Endodermal cell (in vitro differentiated cells): ENCODE results near the gene TMED1. TPM values are rescaled to one million over a fixed set of nuclear protein-coding genes. Genes with fewer than 3 reads are reported as not detected.
A peak's percentile ranks its signal among the peaks of the same experiment; 100 is the strongest.

Experiments
- DNase-seq: peaks from one replicate; pipeline ENCODE4 v3.0.0-alpha.2; 2017
- H3K27ac ChIP-seq: 2 replicates; pipeline ENCODE4 v1.5.1; 2013; ENCODE audit warnings: mild to moderate bottlenecking, low read depth, low read length, moderate library complexity
- H3K27me3 ChIP-seq: 2 replicates; pipeline ENCODE4 v1.6.1; 2013; ENCODE audit warnings: mild to moderate bottlenecking, low read length, moderate library complexity; ENCODE audit not compliant: insufficient read depth, control insufficient read depth, poor library complexity, severe bottlenecking
- H3K36me3 ChIP-seq: 2 replicates; pipeline ENCODE4 v1.7.0; 2013; ENCODE audit warnings: mild to moderate bottlenecking, low read length, moderate library complexity; ENCODE audit not compliant: control insufficient read depth, insufficient read depth
- H3K4me1 ChIP-seq: one replicate; pipeline ENCODE4 v1.7.0; 2013; ENCODE audit warnings: low read length; ENCODE audit not compliant: control insufficient read depth, insufficient read depth
- H3K4me3 ChIP-seq: 2 replicates; pipeline ENCODE4 v1.5.1; 2013; ENCODE audit warnings: mild to moderate bottlenecking, low read length, moderate library complexity
- H3K9ac ChIP-seq: 2 replicates; pipeline ENCODE4 v1.6.1; 2013; ENCODE audit warnings: mild to moderate bottlenecking, low read length, moderate library complexity; ENCODE audit not compliant: poor library complexity, severe bottlenecking; ENCODE audit errors: extremely low read depth
- H3K9me3 ChIP-seq: 2 replicates; pipeline ENCODE4 v1.6.1; 2013; ENCODE audit warnings: mild to moderate bottlenecking, low read length, moderate library complexity; ENCODE audit not compliant: control insufficient read depth
- H3K27ac Mint-ChIP-seq: 2 replicates; pipeline ENCODE4 v1.8.0; 2020; ENCODE audit warnings: mixed read lengths
- H3K27me3 Mint-ChIP-seq: 2 replicates; pipeline ENCODE4 v1.8.0; 2021; ENCODE audit warnings: mild to moderate bottlenecking, mixed read lengths; ENCODE audit not compliant: insufficient read depth
- H3K36me3 Mint-ChIP-seq: 2 replicates; pipeline ENCODE4 v1.8.0; 2020; ENCODE audit warnings: low read depth, mixed read lengths
- H3K4me1 Mint-ChIP-seq: 2 replicates; pipeline ENCODE4 v1.8.0; 2020; ENCODE audit warnings: mixed read lengths
- H3K4me3 Mint-ChIP-seq: 2 replicates; pipeline ENCODE4 v1.8.0; 2020; ENCODE audit warnings: mild to moderate bottlenecking, moderate library complexity, mixed read lengths
- H3K9me3 Mint-ChIP-seq: 2 replicates; pipeline ENCODE4 v1.8.0; 2020; ENCODE audit warnings: mild to moderate bottlenecking, mixed read lengths
- CTCF ChIP-seq: fragments of 200-600 bp; sonication (generic); conservative IDR thresholded peaks from 2 replicates; pipeline ENCODE4 v1.5.0; 2021; ENCODE audit warnings: antibody characterized with exemption, mild to moderate bottlenecking
- WGBS, 2 experiments: methylation state at CpG; one replicate each; pipeline versions ENCODE4 v1.1.5 to v1.1.7; 2013; ENCODE audit warnings: missing lambda C conversion rate in 2 of 2, mixed read lengths in 1 of 2; ENCODE audit not compliant: insufficient coverage in 1 of 2, insufficient read length in 1 of 2; 5-methylcytosine and 5-hydroxymethylcytosine counted together
- total RNA-seq, 2 donors: library from RNA; stranded (reverse); fragmentation: NEBNext Ultra II Directional in 1 of 2; extraction: Animal tissue kit (Norgen Biotek cat#: 25700) in 1 of 2; gene quantifications; 2 replicates in 1 of 2; 3 replicates in 1 of 2; pipeline ENCODE4 v1.2.1, GENCODE V29; 2021

Gene TMED1
- total RNA-seq, 2 donors from 2014 or later: 19.7 to 34.5 TPM

- no peak overlapping the region for H3K4me3 Mint-ChIP-seq
- WGBS, 2 experiments: 96 to 98% methylated on average over 19 to 26 of the region's 27 CpGs
- H3K4me3 ChIP-seq: no peak overlapping the region
- H3K27me3 ChIP-seq: no peaks in the 10 kb centered on the region
- H3K4me1 ChIP-seq: no peaks in the 10 kb centered on the region
- H3K36me3 Mint-ChIP-seq: peaks cover 44% of the 10 kb centered on the region
- no peak overlapping the region for H3K9ac ChIP-seq
- H3K27ac ChIP-seq: no peak overlapping the region
- no peak for DNase-seq
- no peaks in the 10 kb centered on the region for H3K4me1 Mint-ChIP-seq
- no peaks in the 10 kb centered on the region for H3K9me3 ChIP-seq
- H3K27me3 Mint-ChIP-seq: no peaks in the 10 kb centered on the region
- no peak for TF ChIP-seq CTCF
- no peaks in the 10 kb centered on the region for H3K9me3 Mint-ChIP-seq
- no peak overlapping the region for H3K27ac Mint-ChIP-seq
- H3K36me3 ChIP-seq: peaks cover 22% of the 10 kb centered on the region
These were observed 16.6 kb downstream of the TMED1 start for GRCh38 chr19:10819124-10820060.

GRCh38 chr19:10818301-10819123, 17.5 kb downstream of the TMED1 start:
- no peak overlapping the region for H3K9ac ChIP-seq
- Mint-ChIP-seq H3K36me3 (peaks cover 36% of the 10 kb centered on the region), H3K27me3 (no peaks in the 10 kb centered on the region), H3K4me3 (no peak overlapping the region), H3K9me3 (no peaks in the 10 kb centered on the region), H3K27ac (no peak overlapping the region), H3K4me1 (no peaks in the 10 kb centered on the region)
- no peaks in the 10 kb centered on the region for H3K9me3 ChIP-seq
- no peaks in the 10 kb centered on the region for H3K4me1 ChIP-seq
- 95% methylated on average over 17 to 19 of the region's 19 CpGs for WGBS, 2 experiments
- no peak overlapping the region for H3K27ac ChIP-seq
- peaks cover 24% of the 10 kb centered on the region for H3K36me3 ChIP-seq
- peak; percentile 35 for DNase-seq
- no peak for TF ChIP-seq CTCF
- H3K27me3 ChIP-seq: no peaks in the 10 kb centered on the region
- no peak overlapping the region for H3K4me3 ChIP-seq

- no peaks in the 10 kb centered on the region for H3K27me3 ChIP-seq
- no peak for TF ChIP-seq CTCF
- H3K4me3 ChIP-seq: no peak overlapping the region
- 93 to 95% methylated on average over 24 to 42 of the region's 42 CpGs for WGBS, 2 experiments
- no peaks in the 10 kb centered on the region for H3K9me3 Mint-ChIP-seq
- H3K27ac Mint-ChIP-seq: peak overlapping the region; percentile 61
- H3K36me3 ChIP-seq: peaks cover 33% of the 10 kb centered on the region
- no peaks in the 10 kb centered on the region for H3K27me3 Mint-ChIP-seq
- peaks cover 41% of the 10 kb centered on the region for H3K36me3 Mint-ChIP-seq
- H3K9ac ChIP-seq: no peak overlapping the region
- peak; percentile 46 for DNase-seq
- no peak overlapping the region for H3K27ac ChIP-seq
- H3K9me3 ChIP-seq: no peaks in the 10 kb centered on the region
- no peak overlapping the region for H3K4me3 Mint-ChIP-seq
- no peaks in the 10 kb centered on the region for H3K4me1 Mint-ChIP-seq
- H3K4me1 ChIP-seq: no peaks in the 10 kb centered on the region
These were observed 18.5 kb downstream of the TMED1 start for GRCh38 chr19:10817291-10818038.
